Measurements from ENCODE around the gene MRPS5.
"Not testable (repeated sequence)": the region's sequence is repeated elsewhere in the genome, so short reads cannot be mapped to it uniquely, and the experiment has no call there.

The MRPS5 gene

GRCh38 chr2:95113464-95113863 lies 8.1 kb downstream of the MRPS5 start:
- TF ChIP-seq CTCF (conservative IDR thresholded peaks at IDR 0.05) = no peak
- H3K27ac ChIP-seq = no peak overlapping the region

- TF ChIP-seq CTCF (conservative IDR thresholded peaks at IDR 0.05) = no peak
- no peak overlapping the region for H3K27ac ChIP-seq
Measured at GRCh38 chr2:95110395-95110794, 11.2 kb downstream of the MRPS5 start.

- no peak for TF ChIP-seq CTCF (conservative IDR thresholded peaks at IDR 0.05)
- no peak overlapping the region for H3K27ac ChIP-seq
Measured at GRCh38 chr2:95109260-95109659, 12.3 kb downstream of the MRPS5 start.

GRCh38 chr2:95106081-95106480 lies 15.5 kb downstream of the MRPS5 start:
- H3K27ac ChIP-seq = no peak overlapping the region
- no peak for TF ChIP-seq CTCF (conservative IDR thresholded peaks at IDR 0.05)

GRCh38 chr2:95104606-95105005 lies 17.0 kb downstream of the MRPS5 start:
- no peak for TF ChIP-seq CTCF (conservative IDR thresholded peaks at IDR 0.05)
- H3K27ac ChIP-seq = no peak overlapping the region

- H3K27ac ChIP-seq = no peak overlapping the region
- no peak for TF ChIP-seq CTCF (conservative IDR thresholded peaks at IDR 0.05)
Measured at GRCh38 chr2:95099910-95100309, 21.7 kb downstream of the MRPS5 start.

- not testable (repeated sequence) for H3K27ac ChIP-seq
Measured at GRCh38 chr2:95098273-95098672, 23.3 kb downstream of the MRPS5 start.

GRCh38 chr2:95091885-95092555 lies 29.6 kb downstream of the MRPS5 start:
- TF ChIP-seq CTCF (conservative IDR thresholded peaks at IDR 0.05) = no peak
- H3K27ac ChIP-seq = no peak overlapping the region

All from VCaP (cell line).